PC-3 (cell line): ENCODE results near the gene CLPSL2. TPM values are rescaled to one million over a fixed set of nuclear protein-coding genes. Genes with fewer than 3 reads are reported as not detected.

Experiments
- ATAC-seq: fragments of 200-7000 bp; cut with Tn5 transposase; 2 replicates; pipeline ENCODE4 v1.9.1; 2020; ENCODE audit warnings: mild to moderate bottlenecking, moderate library complexity
- BruUV-seq: library from RNA; stranded (reverse); fragments of 400-500 nt; replicated peaks from 2 replicates; lab custom pipeline; 2021; lab: Mats Ljungman, UMichigan
- CTCF ChIA-PET: fragments of 300-600 bp; sonication (Branson Sonifier 250); formaldehyde crosslinking; loops from one replicate; lab custom pipeline; 2022; ENCODE audit warnings: antibody characterized with exemption; lab: Charles Lee
- POLR2A ChIA-PET: fragments of 300-600 bp; sonication (Branson Sonifier 250); formaldehyde crosslinking; loops from one replicate; lab custom pipeline; 2022; ENCODE audit warnings: antibody characterized with exemption; ENCODE audit not compliant: unreplicated experiment; lab: Charles Lee
- DNase-seq: peaks from one replicate; pipeline ENCODE4 v3.0.0-alpha.2; 2015
- H2AFZ ChIP-seq: fragments of 300-600 bp; sonication (generic); 2 replicates; pipeline ENCODE4 v1.6.0; 2016; ENCODE audit warnings: antibody characterized with exemption, low read length
- H3F3A ChIP-seq: fragments of 300-600 bp; sonication (generic); one replicate; pipeline ENCODE4 v1.6.0; 2017; ENCODE audit warnings: antibody characterized with exemption, low read length, control low read depth, mild to moderate bottlenecking; ENCODE audit not compliant: unreplicated experiment
- H3K27ac ChIP-seq: fragments of 300-600 bp; sonication (generic); 2 replicates; pipeline ENCODE4 v1.5.1; 2016; ENCODE audit warnings: mild to moderate bottlenecking, low read length
- H3K27me3 ChIP-seq: fragments of 300-600 bp; sonication (generic); 2 replicates; pipeline ENCODE4 v1.6.1; 2016; ENCODE audit warnings: low read length, mixed read lengths
- H3K36me3 ChIP-seq: fragments of 300-600 bp; sonication (generic); 2 replicates; pipeline ENCODE4 v1.6.1; 2016; ENCODE audit warnings: low read depth, mixed run types, low read length, mixed read lengths
- H3K4me1 ChIP-seq: fragments of 300-600 bp; sonication (generic); 2 replicates; pipeline ENCODE4 v1.5.1; 2016; ENCODE audit warnings: low read length; ENCODE audit not compliant: insufficient read depth
- H3K4me2 ChIP-seq: fragments of 300-600 bp; sonication (generic); 2 replicates; pipeline ENCODE4 v1.6.0; 2016; ENCODE audit warnings: low read length
- H3K4me3 ChIP-seq: fragments of 300-600 bp; sonication (generic); 2 replicates; pipeline ENCODE4 v1.5.1; 2016; ENCODE audit warnings: mild to moderate bottlenecking, low read length, mixed read lengths
- H3K79me2 ChIP-seq: fragments of 300-600 bp; sonication (generic); 2 replicates; pipeline ENCODE4 v1.6.1; 2017; ENCODE audit warnings: low read length, mixed read lengths
- H3K9ac ChIP-seq: fragments of 300-600 bp; sonication (generic); 2 replicates; pipeline ENCODE4 v1.6.0; 2016; ENCODE audit warnings: mild to moderate bottlenecking, low read length
- H3K9me2 ChIP-seq: fragments of 300-600 bp; sonication (generic); replicated peaks from 2 replicates; pipeline ENCODE4 v1.6.1; 2016; ENCODE audit warnings: mixed run types, low read length, mixed read lengths
- H3K9me3 ChIP-seq: fragments of 300-600 bp; sonication (generic); 2 replicates; pipeline ENCODE4 v1.6.1; 2016; ENCODE audit warnings: low read length, mixed read lengths
- H4K20me1 ChIP-seq: fragments of 300-600 bp; sonication (generic); 2 replicates; pipeline ENCODE4 v1.6.1; 2016; ENCODE audit warnings: low read length, mixed read lengths
- EZH2 ChIP-seq: fragments of 300-600 bp; sonication (generic); IDR thresholded peaks from one replicate; pipeline ENCODE4 v1.6.1; 2017; ENCODE audit warnings: antibody characterized with exemption, mild to moderate bottlenecking, low read length; ENCODE audit not compliant: unreplicated experiment
- EZH2phosphoT487 ChIP-seq: fragments of 300-600 bp; sonication (generic); IDR thresholded peaks from 2 replicates; pipeline ENCODE4 v1.6.1; 2018; ENCODE audit warnings: mild to moderate bottlenecking, antibody characterized with exemption, low read length, borderline replicate concordance
- intact Hi-C: fragments of 100-400 bp; cut with micrococcal nuclease; formaldehyde crosslinking; loops from 2 replicates; pipeline ENCODE4 v1.9.0; 2023
- total RNA-seq: library from RNA; depleted of rRNA; stranded (reverse); fragments of >200 nt; gene quantifications from 2 replicates; pipeline ENCODE4 v1.2.3, GENCODE V29; 2014
- TF ChIP-seq, protein P1 (sequence below): fragments of 300-600 bp; sonication (generic); conservative IDR thresholded peaks from 2 replicates; pipeline ENCODE4 v1.5.1; 2017; ENCODE audit warnings: antibody characterized with exemption, low read depth, mild to moderate bottlenecking, low read length

The CLPSL2 gene
- total RNA-seq, 1 experiment from 2014 or later = not detected

DNA sequence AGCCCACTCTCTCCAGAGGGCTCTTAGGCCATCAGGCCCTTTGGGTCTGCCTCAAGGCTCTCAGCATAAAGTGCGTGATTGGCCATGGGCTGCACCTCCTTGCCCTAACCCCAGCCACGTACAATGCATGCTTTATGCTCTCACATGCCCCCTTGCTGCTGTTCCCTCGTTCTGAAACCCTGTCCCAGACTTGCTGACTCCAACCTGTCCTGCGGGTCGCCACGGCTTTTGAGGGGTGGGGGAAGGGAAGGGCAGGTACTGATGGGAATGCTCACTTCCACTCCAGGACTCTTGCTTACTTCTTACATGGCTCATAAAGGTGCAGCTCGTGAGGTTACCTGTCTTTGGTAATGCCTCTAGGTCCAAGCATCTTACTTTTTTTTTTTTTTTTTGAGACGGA is 33.6 kb upstream of the CLPSL2 start:
- POLR2A ChIA-PET = no interaction called here

DNA sequence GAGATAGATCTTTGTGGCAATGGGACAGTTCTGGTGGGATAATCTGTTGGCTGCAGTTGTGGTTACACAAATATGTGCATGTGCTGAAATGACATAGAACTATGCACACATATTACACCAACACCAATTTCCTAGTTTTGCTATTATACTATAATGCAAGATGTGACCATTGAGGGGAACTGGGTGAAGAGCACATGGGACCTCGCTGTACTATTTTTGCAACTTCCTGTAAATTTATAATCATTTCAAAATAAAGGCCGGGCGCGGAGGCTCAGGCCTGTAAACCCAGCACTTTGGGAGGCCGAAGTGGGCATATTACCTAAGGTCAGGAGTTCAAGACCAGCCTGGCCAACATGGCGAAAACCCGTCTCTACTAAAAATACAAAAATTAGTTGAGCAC is 30.9 kb upstream of the CLPSL2 start:
- H3K9me3 ChIP-seq = no peaks in the 10 kb centered on the region
- no peak for TF ChIP-seq EZH2
- TF ChIP-seq, protein P1, sequence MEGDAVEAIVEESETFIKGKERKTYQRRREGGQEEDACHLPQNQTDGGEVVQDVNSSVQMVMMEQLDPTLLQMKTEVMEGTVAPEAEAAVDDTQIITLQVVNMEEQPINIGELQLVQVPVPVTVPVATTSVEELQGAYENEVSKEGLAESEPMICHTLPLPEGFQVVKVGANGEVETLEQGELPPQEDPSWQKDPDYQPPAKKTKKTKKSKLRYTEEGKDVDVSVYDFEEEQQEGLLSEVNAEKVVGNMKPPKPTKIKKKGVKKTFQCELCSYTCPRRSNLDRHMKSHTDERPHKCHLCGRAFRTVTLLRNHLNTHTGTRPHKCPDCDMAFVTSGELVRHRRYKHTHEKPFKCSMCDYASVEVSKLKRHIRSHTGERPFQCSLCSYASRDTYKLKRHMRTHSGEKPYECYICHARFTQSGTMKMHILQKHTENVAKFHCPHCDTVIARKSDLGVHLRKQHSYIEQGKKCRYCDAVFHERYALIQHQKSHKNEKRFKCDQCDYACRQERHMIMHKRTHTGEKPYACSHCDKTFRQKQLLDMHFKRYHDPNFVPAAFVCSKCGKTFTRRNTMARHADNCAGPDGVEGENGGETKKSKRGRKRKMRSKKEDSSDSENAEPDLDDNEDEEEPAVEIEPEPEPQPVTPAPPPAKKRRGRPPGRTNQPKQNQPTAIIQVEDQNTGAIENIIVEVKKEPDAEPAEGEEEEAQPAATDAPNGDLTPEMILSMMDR = no peak
- no peak for TF ChIP-seq EZH2phosphoT487
- H3K9ac ChIP-seq = no peak overlapping the region
- no peaks in the 10 kb centered on the region for H3K27me3 ChIP-seq
- H3K36me3 ChIP-seq = no peaks in the 10 kb centered on the region
- no peak overlapping the region for H2AFZ ChIP-seq
- H3K4me2 ChIP-seq = no peak overlapping the region
- H3K4me1 ChIP-seq = no peaks in the 10 kb centered on the region
- intact Hi-C loops = no loop called here
- H3K79me2 ChIP-seq = no peaks in the 10 kb centered on the region
- no peaks in the 10 kb centered on the region for H3F3A ChIP-seq
- H3K27ac ChIP-seq = no peak overlapping the region
- no TSS peak for BruUV-seq
- no peak overlapping the region for H3K4me3 ChIP-seq
- ChIA-PET CTCF (no interaction called here), POLR2A (no interaction called here)
- DNase-seq (no peak), ATAC-seq (no peak)
- no peaks in the 10 kb centered on the region for H4K20me1 ChIP-seq
- H3K9me2 ChIP-seq = no peaks in the 10 kb centered on the region

More for the DNA sequence above, 33.6 kb upstream of the CLPSL2 start:
- H3K36me3 ChIP-seq = no peaks in the 10 kb centered on the region
- ATAC-seq (no peak), DNase-seq (no peak)
- H3K9me3 ChIP-seq = no peaks in the 10 kb centered on the region
- no peak overlapping the region for H3K27ac ChIP-seq
- intact Hi-C loops = no loop called here
- H3K79me2 ChIP-seq = no peaks in the 10 kb centered on the region
- H3K4me2 ChIP-seq = no peak overlapping the region
- no peaks in the 10 kb centered on the region for H3K9me2 ChIP-seq
- no peak overlapping the region for H2AFZ ChIP-seq
- H3K9ac ChIP-seq = no peak overlapping the region
- H3K4me1 ChIP-seq = no peaks in the 10 kb centered on the region
- no TSS peak for BruUV-seq
- no peaks in the 10 kb centered on the region for H4K20me1 ChIP-seq
- TF ChIP-seq EZH2 = no peak
- no peak for TF ChIP-seq EZH2phosphoT487
- TF ChIP-seq, protein P1 = no peak
- no peaks in the 10 kb centered on the region for H3K27me3 ChIP-seq
- H3F3A ChIP-seq = no peaks in the 10 kb centered on the region
- H3K4me3 ChIP-seq = no peak overlapping the region
- CTCF ChIA-PET = no interaction called here

DNA sequence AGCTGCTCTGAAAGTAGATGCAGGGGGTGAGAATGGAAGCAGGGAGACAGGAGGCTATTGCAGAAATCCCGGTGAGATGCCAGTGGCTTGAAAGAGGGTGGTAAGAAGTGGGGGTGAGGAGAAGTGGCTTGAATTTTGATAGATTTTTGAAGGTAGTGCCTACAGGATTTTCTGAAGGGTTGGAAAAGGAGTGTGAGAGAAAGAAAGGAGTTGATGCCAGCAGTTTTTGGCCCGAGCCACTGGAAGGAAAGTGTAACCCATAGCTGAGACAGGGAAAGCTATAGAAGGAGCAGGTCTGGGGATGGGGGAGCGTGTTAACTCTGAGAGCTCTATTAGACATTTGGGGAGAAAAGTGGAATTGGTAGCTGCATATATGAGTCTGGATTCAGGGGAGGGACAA is 29.9 kb upstream of the CLPSL2 start:
- intact Hi-C loops = no loop called here
- no peak overlapping the region for H3K9ac ChIP-seq
- no peak overlapping the region for H3K27ac ChIP-seq
- no peaks in the 10 kb centered on the region for H3F3A ChIP-seq
- no peak for DNase-seq
- no peak for ATAC-seq
- no peaks in the 10 kb centered on the region for H3K27me3 ChIP-seq
- no peaks in the 10 kb centered on the region for H3K9me3 ChIP-seq
- no TSS peak for BruUV-seq
- no peaks in the 10 kb centered on the region for H4K20me1 ChIP-seq
- TF ChIP-seq EZH2phosphoT487 (no peak), EZH2 (no peak)
- TF ChIP-seq, protein P1 = no peak
- no peak overlapping the region for H3K4me3 ChIP-seq
- ChIA-PET CTCF (no interaction called here), POLR2A (no interaction called here)
- no peaks in the 10 kb centered on the region for H3K36me3 ChIP-seq
- H3K4me1 ChIP-seq = no peaks in the 10 kb centered on the region
- no peak overlapping the region for H2AFZ ChIP-seq
- no peaks in the 10 kb centered on the region for H3K79me2 ChIP-seq
- no peaks in the 10 kb centered on the region for H3K9me2 ChIP-seq
- H3K4me2 ChIP-seq = no peak overlapping the region
